Transverse colon (tissue), 4 donors: ENCODE measurements around the gene STK11.

ENCODE experiments used
- CTCF ChIP-seq, 5 experiments: fragments of 200-600 bp in 3 of 5; fragments of 450-650 bp in 2 of 5; sonication (generic) in 3 of 5; IDR thresholded peaks; 1 replicate in 2 of 5; 2 replicates in 3 of 5; pipeline ENCODE4 v1.5.1; 2016 to 2017; ENCODE audit warnings: antibody characterized with exemption in 5 of 5, inconsistent platforms in 3 of 5, mild to moderate bottlenecking in 2 of 5, moderate library complexity in 1 of 5
- POLR2AphosphoS5 ChIP-seq, 3 donors: sonication (generic); formaldehyde crosslinking; IDR thresholded peaks; one replicate each; pipeline ENCODE4 v1.6.1; 2016; ENCODE audit warnings: antibody characterized with exemption in 3 of 3

- no peak for TF ChIP-seq CTCF (IDR thresholded peaks at IDR 0.05)
- no peak for TF ChIP-seq POLR2AphosphoS5 (IDR thresholded peaks at IDR 0.05)
Observed at GRCh38 chr19:1236576-1236975, 31.0 kb downstream of the STK11 start.
